H9 (cell line): ENCODE measurements around the gene FAM13B. TPM values are rescaled to one million over a fixed set of nuclear protein-coding genes. Genes with fewer than 3 reads are reported as not detected.

Source experiments
- DNase-seq: peaks from one replicate; pipeline ENCODE4 v3.0.0-alpha.2; 2017
- H2AFZ ChIP-seq: one replicate; pipeline ENCODE4 v1.6.1; 2013; ENCODE audit warnings: mild to moderate bottlenecking, low read length, control low read depth, moderate library complexity
- H2AK5ac ChIP-seq: 2 replicates; pipeline ENCODE4 v1.6.1; 2013; ENCODE audit warnings: low read length, control low read depth, mixed read lengths; ENCODE audit not compliant: insufficient read length
- H2BK120ac ChIP-seq: one replicate; pipeline ENCODE4 v1.6.1; 2013; ENCODE audit warnings: low read depth, mild to moderate bottlenecking, low read length, control low read depth, inconsistent platforms; ENCODE audit not compliant: poor library complexity, severe bottlenecking
- H2BK12ac ChIP-seq: 2 replicates; pipeline ENCODE4 v1.6.1; 2013; ENCODE audit warnings: low read length, control low read depth, mixed read lengths, low read depth; ENCODE audit not compliant: insufficient read length
- H2BK15ac ChIP-seq: 2 replicates; pipeline ENCODE4 v1.6.1; 2013; ENCODE audit warnings: low read depth, low read length, control low read depth
- H2BK20ac ChIP-seq: one replicate; pipeline ENCODE4 v1.6.1; 2013; ENCODE audit warnings: low read depth, mild to moderate bottlenecking, low read length, control low read depth, inconsistent platforms; ENCODE audit not compliant: poor library complexity, severe bottlenecking
- H2BK5ac ChIP-seq: 2 replicates; pipeline ENCODE4 v1.6.1; 2013; ENCODE audit warnings: low read length, control low read depth, mixed read lengths; ENCODE audit not compliant: insufficient read length
- H3K14ac ChIP-seq: 2 replicates; pipeline ENCODE4 v1.6.1; 2013; ENCODE audit warnings: low read length, control low read depth; ENCODE audit not compliant: insufficient read depth
- H3K18ac ChIP-seq: 2 replicates; pipeline ENCODE4 v1.6.1; 2013; ENCODE audit warnings: low read depth, mild to moderate bottlenecking, mixed read lengths, low read length, control low read depth; ENCODE audit not compliant: insufficient read length
- H3K23ac ChIP-seq: 2 replicates; pipeline ENCODE4 v1.6.1; 2013; ENCODE audit warnings: low read length, control low read depth, mixed read lengths, low read depth; ENCODE audit not compliant: insufficient read length
- H3K23me2 ChIP-seq: 2 replicates; pipeline ENCODE4 v1.6.1; 2013; ENCODE audit warnings: low read depth, mild to moderate bottlenecking, mixed read lengths, low read length, control low read depth; ENCODE audit not compliant: insufficient read length, poor library complexity, severe bottlenecking
- H3K27ac ChIP-seq: 2 replicates; pipeline ENCODE4 v1.5.1; 2013; ENCODE audit warnings: low read length, control low read depth, mixed read lengths, low read depth; ENCODE audit not compliant: insufficient read length
- H3K27me3 ChIP-seq: 2 replicates; pipeline ENCODE4 v1.6.1; 2013; ENCODE audit warnings: low read length, control low read depth, inconsistent platforms; ENCODE audit not compliant: insufficient read depth
- H3K4ac ChIP-seq: 2 replicates; pipeline ENCODE4 v1.6.1; 2013; ENCODE audit warnings: low read depth, mild to moderate bottlenecking, control low read depth, inconsistent platforms, low read length, moderate library complexity
- H3K4me1 ChIP-seq: 2 replicates; pipeline ENCODE4 v1.6.1; 2013; ENCODE audit warnings: low read length, control low read depth, inconsistent platforms; ENCODE audit not compliant: insufficient read depth
- H3K4me2 ChIP-seq: 2 replicates; pipeline ENCODE4 v1.6.1; 2013; ENCODE audit warnings: low read length, control low read depth, mixed read lengths; ENCODE audit not compliant: insufficient read length, insufficient read depth
- H3K56ac ChIP-seq: 2 replicates; pipeline ENCODE4 v1.6.1; 2013; ENCODE audit warnings: low read depth, mild to moderate bottlenecking, mixed read lengths, low read length, control low read depth; ENCODE audit not compliant: insufficient read length
- H3K79me1 ChIP-seq: 2 replicates; pipeline ENCODE4 v1.6.1; 2013; ENCODE audit warnings: low read depth, mild to moderate bottlenecking, moderate library complexity, low read length, control low read depth, inconsistent platforms; ENCODE audit not compliant: insufficient read depth, poor library complexity, severe bottlenecking
- H3K79me2 ChIP-seq: 2 replicates; pipeline ENCODE4 v1.6.1; 2013; ENCODE audit warnings: low read length, control low read depth, inconsistent platforms; ENCODE audit not compliant: insufficient read depth
- H3K9ac ChIP-seq: 2 replicates; pipeline ENCODE4 v1.6.1; 2013; ENCODE audit warnings: low read length, control low read depth, mixed read lengths; ENCODE audit not compliant: insufficient read length; ENCODE audit errors: extremely low read depth
- H3K9me3 ChIP-seq: one replicate; pipeline ENCODE4 v1.6.1; 2013; ENCODE audit warnings: low read depth, low read length, inconsistent platforms; ENCODE audit not compliant: control insufficient read depth
- H3T11ph ChIP-seq: one replicate; pipeline ENCODE4 v1.6.1; 2013; ENCODE audit warnings: mild to moderate bottlenecking, low read length, control low read depth, inconsistent platforms
- H4K20me1 ChIP-seq: one replicate; pipeline ENCODE4 v1.6.1; 2013; ENCODE audit not compliant: control insufficient read depth, insufficient read length, insufficient read depth
- H4K5ac ChIP-seq: 2 replicates; pipeline ENCODE4 v1.6.1; 2013; ENCODE audit warnings: low read depth, mild to moderate bottlenecking, mixed read lengths, low read length, control low read depth; ENCODE audit not compliant: insufficient read length
- H4K8ac ChIP-seq: replicated peaks from 2 replicates; pipeline ENCODE4 v1.6.1; 2013; ENCODE audit warnings: low read length, control low read depth, mixed read lengths, low read depth; ENCODE audit not compliant: insufficient read length
- H4K91ac ChIP-seq: 2 replicates; pipeline ENCODE4 v1.6.1; 2013; ENCODE audit warnings: low read depth, mild to moderate bottlenecking, moderate library complexity, mixed read lengths, low read length, control low read depth; ENCODE audit not compliant: insufficient read length
- H3K27ac Mint-ChIP-seq, 3 experiments: 2 replicates in 2 of 3; 3 replicates in 1 of 3; pipeline ENCODE4 v1.8.0; 2020 to 2021; ENCODE audit warnings: mixed read lengths in 3 of 3, mild to moderate bottlenecking in 1 of 3, moderate library complexity in 1 of 3
- H3K27me3 Mint-ChIP-seq: 2 replicates; pipeline ENCODE4 v1.8.0; 2021; ENCODE audit warnings: low read depth, mild to moderate bottlenecking, moderate library complexity, mixed read lengths
- H3K36me3 Mint-ChIP-seq, 3 experiments: 2 replicates in 2 of 3; 3 replicates in 1 of 3; pipeline ENCODE4 v1.8.0; 2020 to 2021; ENCODE audit warnings: low read depth in 3 of 3, mixed read lengths in 3 of 3; ENCODE audit not compliant: insufficient read depth in 1 of 3
- H3K4me1 Mint-ChIP-seq, 2 experiments: 2 replicates each; pipeline ENCODE4 v1.8.0; 2020; ENCODE audit warnings: mixed read lengths in 2 of 2
- H3K4me3 Mint-ChIP-seq, 2 experiments: 2 replicates in 1 of 2; 3 replicates in 1 of 2; pipeline ENCODE4 v1.8.0; 2020 to 2021; ENCODE audit warnings: mild to moderate bottlenecking in 2 of 2, mixed read lengths in 2 of 2, moderate library complexity in 1 of 2
- H3K9me3 Mint-ChIP-seq, 2 experiments: 2 replicates in 1 of 2; 3 replicates in 1 of 2; pipeline ENCODE4 v1.8.0; 2020; ENCODE audit warnings: mild to moderate bottlenecking in 2 of 2, mixed read lengths in 2 of 2, moderate library complexity in 1 of 2
- WGBS: extraction: QIAGEN DNeasy Blood & Tissue Kit; methylation state at CpG from one replicate; pipeline ENCODE4 v1.1.7; 2013; ENCODE audit warnings: missing lambda C conversion rate, low lambda C conversion rate, mixed read lengths; ENCODE audit not compliant: insufficient read length; ENCODE audit errors: extremely low coverage; 5-methylcytosine and 5-hydroxymethylcytosine counted together
- total RNA-seq: library from RNA; stranded (reverse); gene quantifications from 2 replicates; pipeline ENCODE4 v1.2.1, GENCODE V29; 2021
- TF ChIP-seq, protein P1 (sequence below): fragments of 200-600 bp; sonication (generic); conservative IDR thresholded peaks from 3 replicates; pipeline ENCODE4 v1.8.0; 2021; ENCODE audit warnings: antibody characterized with exemption, mild to moderate bottlenecking

FAM13B gene
- total RNA-seq, 1 experiment from 2014 or later, result 23.0 TPM

DNA sequence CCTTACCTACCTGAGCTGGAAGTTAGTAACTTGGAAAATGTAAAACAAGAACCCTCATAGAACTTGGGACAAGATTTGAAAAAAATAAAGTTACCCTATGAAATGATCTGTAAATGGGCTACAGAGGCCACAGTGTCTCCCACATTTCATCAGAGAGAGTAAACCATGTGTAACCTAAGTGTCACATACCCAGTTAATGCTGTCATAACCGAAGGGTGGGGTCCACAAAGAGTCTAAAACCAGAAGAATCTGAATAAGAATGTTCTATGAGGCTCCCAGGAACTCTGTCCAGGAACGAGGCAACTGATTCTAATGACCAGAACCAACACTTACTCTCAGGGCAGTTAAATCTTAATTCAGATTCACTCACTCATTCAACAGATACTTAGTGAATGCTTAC lies 1.0 kb upstream of the FAM13B start:
- no peak overlapping the region for H2BK120ac ChIP-seq
- peaks cover 20% of the 10 kb centered on the region; the same call in 1 of the 2 replicates for H3K79me2 ChIP-seq
- no peaks in the 10 kb centered on the region for H4K20me1 ChIP-seq
- peak overlapping the region in 2 of 3 experiments; percentile 99; a peak in 5 of 7 replicates for H3K27ac Mint-ChIP-seq
- no peaks in the 10 kb centered on the region for H3K79me1 ChIP-seq
- no peak overlapping the region for H2AFZ ChIP-seq
- no peak overlapping the region for H3K14ac ChIP-seq
- no peak overlapping the region for H3K4ac ChIP-seq
- no peak overlapping the region for H3K18ac ChIP-seq
- no peak overlapping the region for H2BK20ac ChIP-seq
- H3K9me3 Mint-ChIP-seq, result no peaks in the 10 kb centered on the region; a peak in 1 of 5 replicates
- H3T11ph ChIP-seq, result no peak overlapping the region
- H2BK5ac ChIP-seq, result no peak overlapping the region
- no peak overlapping the region for H2BK12ac ChIP-seq
- peak overlapping the region; percentile 59 for H3K9ac ChIP-seq
- H3K4me1 ChIP-seq, result no peaks in the 10 kb centered on the region; the same call in 1 of the 2 replicates
- H4K8ac ChIP-seq, result no peak overlapping the region
- DNase-seq, result no peak
- peak overlapping the region; percentile 83 for H3K4me2 ChIP-seq
- no peak overlapping the region for H2BK15ac ChIP-seq
- no peak overlapping the region for H4K91ac ChIP-seq
- peaks cover 0 to 6% (median 3%) of the 10 kb centered on the region in 3 experiments; a peak in 3 of 7 replicates for H3K36me3 Mint-ChIP-seq
- TF ChIP-seq, protein P1, sequence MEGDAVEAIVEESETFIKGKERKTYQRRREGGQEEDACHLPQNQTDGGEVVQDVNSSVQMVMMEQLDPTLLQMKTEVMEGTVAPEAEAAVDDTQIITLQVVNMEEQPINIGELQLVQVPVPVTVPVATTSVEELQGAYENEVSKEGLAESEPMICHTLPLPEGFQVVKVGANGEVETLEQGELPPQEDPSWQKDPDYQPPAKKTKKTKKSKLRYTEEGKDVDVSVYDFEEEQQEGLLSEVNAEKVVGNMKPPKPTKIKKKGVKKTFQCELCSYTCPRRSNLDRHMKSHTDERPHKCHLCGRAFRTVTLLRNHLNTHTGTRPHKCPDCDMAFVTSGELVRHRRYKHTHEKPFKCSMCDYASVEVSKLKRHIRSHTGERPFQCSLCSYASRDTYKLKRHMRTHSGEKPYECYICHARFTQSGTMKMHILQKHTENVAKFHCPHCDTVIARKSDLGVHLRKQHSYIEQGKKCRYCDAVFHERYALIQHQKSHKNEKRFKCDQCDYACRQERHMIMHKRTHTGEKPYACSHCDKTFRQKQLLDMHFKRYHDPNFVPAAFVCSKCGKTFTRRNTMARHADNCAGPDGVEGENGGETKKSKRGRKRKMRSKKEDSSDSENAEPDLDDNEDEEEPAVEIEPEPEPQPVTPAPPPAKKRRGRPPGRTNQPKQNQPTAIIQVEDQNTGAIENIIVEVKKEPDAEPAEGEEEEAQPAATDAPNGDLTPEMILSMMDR, result no peak
- H3K9me3 ChIP-seq, result no peaks in the 10 kb centered on the region
- H2AK5ac ChIP-seq, result no peak overlapping the region
- no peaks in the 10 kb centered on the region for H3K27me3 ChIP-seq
- no peak overlapping the region for H4K5ac ChIP-seq
- peaks cover 30 to 35% of the 10 kb centered on the region in 2 experiments for H3K4me1 Mint-ChIP-seq
- H3K27ac ChIP-seq, result no peak overlapping the region
- peaks cover 2% of the 10 kb centered on the region; the same call in 1 of the 2 replicates for H3K27me3 Mint-ChIP-seq
- H3K4me3 Mint-ChIP-seq, result peak overlapping the region; percentile 96 to 99
- peaks cover 10% of the 10 kb centered on the region for H3K23me2 ChIP-seq
- WGBS, result no CpG with 5 or more reads among the region's 2 CpGs
- H3K23ac ChIP-seq, result no peak overlapping the region
- no peak overlapping the region for H3K56ac ChIP-seq
